T1000 (cell line): ENCODE results near the gene COPA.

Experiments
- DNase-seq: peaks from one replicate; lab custom pipeline; 2025; ENCODE audit warnings: mixed read lengths; lab: John Stamatoyannopoulos, UW

Gene COPA

GRCh38 chr1:160264795-160265307 is 78.2 kb downstream of the COPA start:
- DNase-seq: no peak

- peak; percentile 91 for DNase-seq
These were observed 80.9 kb downstream of the COPA start, which contains the start of gene DCAF8 for GRCh38 chr1:160261893-160262794. DCAF8 (minus strand) TSS chr1:160262549; CDS start chr1:160244008, 18,541 bp downstream.

GRCh38 chr1:160261556-160261892 is 81.5 kb downstream of the COPA start:
- no peak for DNase-seq

- no peak for DNase-seq
These were observed 82.4 kb downstream of the COPA start for GRCh38 chr1:160260406-160261382.

- no peak for DNase-seq
These were observed 84.8 kb downstream of the COPA start for GRCh38 chr1:160258177-160258798.

- no peak for DNase-seq
These were observed 85.5 kb downstream of the COPA start for GRCh38 chr1:160257411-160258015.

GRCh38 chr1:160256396-160257046 is 86.5 kb downstream of the COPA start:
- DNase-seq: no peak

- DNase-seq: no peak
These were observed 87.2 kb downstream of the COPA start for GRCh38 chr1:160255781-160256300.

GRCh38 chr1:160251687-160252526 is 91.1 kb downstream of the COPA start:
- DNase-seq: no peak

GRCh38 chr1:160251011-160251410 is 92.0 kb downstream of the COPA start:
- no peak for DNase-seq

- no peak for DNase-seq
These were observed 96.0 kb downstream of the COPA start for GRCh38 chr1:160247053-160247452.

- DNase-seq: no peak
These were observed 97.6 kb downstream of the COPA start for GRCh38 chr1:160245434-160245833.

GRCh38 chr1:160244209-160244608 is 98.8 kb downstream of the COPA start:
- DNase-seq: no peak

GRCh38 chr1:160243767-160244166 is 99.3 kb downstream of the COPA start:
- no peak for DNase-seq

- no peak for DNase-seq
These were observed 103.3 kb downstream of the COPA start for GRCh38 chr1:160239582-160240299.
